ENCODE results near the gene RNASE8. TPM values are rescaled to one million over a fixed set of nuclear protein-coding genes. Genes with fewer than 3 reads are reported as not detected.

The RNASE8 gene
- polyA plus RNA-seq, 1 donor from 2014 or later, result not detected

DNA sequence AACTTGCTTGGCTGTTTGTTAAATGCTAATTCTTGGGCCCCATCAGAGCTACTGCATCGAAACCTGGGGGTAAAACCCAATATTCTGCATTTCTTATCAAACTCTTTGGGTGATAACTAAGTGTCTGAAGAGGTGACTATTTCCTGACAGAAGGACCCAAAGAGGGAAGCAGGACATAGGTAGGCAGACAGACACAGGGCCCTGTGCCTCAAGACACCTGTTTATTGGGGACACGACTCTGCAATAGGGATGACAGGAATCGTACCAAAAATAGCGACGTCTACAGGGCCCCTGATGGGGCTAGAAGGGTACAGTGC, 32.2 kb downstream of the RNASE8 start:
- Histone ChIP-seq H3K79me2 (replicated peaks; ENCODE audit: insufficient read depth, low read length) (peaks cover 16% of the 10 kb centered on the region), H3K27ac (ENCODE audit: low read length) (no peak overlapping the region), H3F3A (ENCODE audit: insufficient read depth, low read length, poor library complexity, severe bottlenecking) (peaks cover 24% of the 10 kb centered on the region), H3K4me3 (ENCODE audit: low read length) (no peak overlapping the region), H3K4me2 (ENCODE audit: low read length) (no peak overlapping the region), H3K27me3 (ENCODE audit: insufficient read depth, low read depth, low read length) (no peaks in the 10 kb centered on the region), H3K36me3 (ENCODE audit: insufficient read depth, low read length) (peaks cover 15% of the 10 kb centered on the region), H3K9me3 (ENCODE audit: low read length) (no peaks in the 10 kb centered on the region), H4K20me1 (ENCODE audit: insufficient read depth) (no peaks in the 10 kb centered on the region), H3K9ac (ENCODE audit: low read length) (no peak overlapping the region), H3K9me2 (ENCODE audit: insufficient read depth, low read length) (no peaks in the 10 kb centered on the region), H2AFZ (ENCODE audit: low read depth, low read length) (no peak overlapping the region)
- TF ChIP-seq, protein P1, sequence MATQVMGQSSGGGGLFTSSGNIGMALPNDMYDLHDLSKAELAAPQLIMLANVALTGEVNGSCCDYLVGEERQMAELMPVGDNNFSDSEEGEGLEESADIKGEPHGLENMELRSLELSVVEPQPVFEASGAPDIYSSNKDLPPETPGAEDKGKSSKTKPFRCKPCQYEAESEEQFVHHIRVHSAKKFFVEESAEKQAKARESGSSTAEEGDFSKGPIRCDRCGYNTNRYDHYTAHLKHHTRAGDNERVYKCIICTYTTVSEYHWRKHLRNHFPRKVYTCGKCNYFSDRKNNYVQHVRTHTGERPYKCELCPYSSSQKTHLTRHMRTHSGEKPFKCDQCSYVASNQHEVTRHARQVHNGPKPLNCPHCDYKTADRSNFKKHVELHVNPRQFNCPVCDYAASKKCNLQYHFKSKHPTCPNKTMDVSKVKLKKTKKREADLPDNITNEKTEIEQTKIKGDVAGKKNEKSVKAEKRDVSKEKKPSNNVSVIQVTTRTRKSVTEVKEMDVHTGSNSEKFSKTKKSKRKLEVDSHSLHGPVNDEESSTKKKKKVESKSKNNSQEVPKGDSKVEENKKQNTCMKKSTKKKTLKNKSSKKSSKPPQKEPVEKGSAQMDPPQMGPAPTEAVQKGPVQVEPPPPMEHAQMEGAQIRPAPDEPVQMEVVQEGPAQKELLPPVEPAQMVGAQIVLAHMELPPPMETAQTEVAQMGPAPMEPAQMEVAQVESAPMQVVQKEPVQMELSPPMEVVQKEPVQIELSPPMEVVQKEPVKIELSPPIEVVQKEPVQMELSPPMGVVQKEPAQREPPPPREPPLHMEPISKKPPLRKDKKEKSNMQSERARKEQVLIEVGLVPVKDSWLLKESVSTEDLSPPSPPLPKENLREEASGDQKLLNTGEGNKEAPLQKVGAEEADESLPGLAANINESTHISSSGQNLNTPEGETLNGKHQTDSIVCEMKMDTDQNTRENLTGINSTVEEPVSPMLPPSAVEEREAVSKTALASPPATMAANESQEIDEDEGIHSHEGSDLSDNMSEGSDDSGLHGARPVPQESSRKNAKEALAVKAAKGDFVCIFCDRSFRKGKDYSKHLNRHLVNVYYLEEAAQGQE (IDR thresholded peaks at IDR 0.05; ENCODE audit: borderline replicate concordance), result no peak
- no peak for TF ChIP-seq EP300 (conservative IDR thresholded peaks at IDR 0.05; ENCODE audit: poor library complexity, severe bottlenecking)
- TF ChIP-seq EZH2 (IDR thresholded peaks at IDR 0.05; ENCODE audit: borderline replicate concordance, insufficient read depth, low read length, poor library complexity, severe bottlenecking), result no peak
- TF ChIP-seq RAD21 (conservative IDR thresholded peaks at IDR 0.05), result no peak
- no peak for TF ChIP-seq SMC3 (conservative IDR thresholded peaks at IDR 0.05; ENCODE audit: poor library complexity)
- TF ChIP-seq TAF1 (IDR thresholded peaks at IDR 0.05; ENCODE audit: low read depth), result no peak
- no peak for TF ChIP-seq MXI1 (conservative IDR thresholded peaks at IDR 0.05; ENCODE audit: poor library complexity, severe bottlenecking)
- TF ChIP-seq POLR2AphosphoS5 (IDR thresholded peaks at IDR 0.05), result no peak
- TF ChIP-seq, protein P2, sequence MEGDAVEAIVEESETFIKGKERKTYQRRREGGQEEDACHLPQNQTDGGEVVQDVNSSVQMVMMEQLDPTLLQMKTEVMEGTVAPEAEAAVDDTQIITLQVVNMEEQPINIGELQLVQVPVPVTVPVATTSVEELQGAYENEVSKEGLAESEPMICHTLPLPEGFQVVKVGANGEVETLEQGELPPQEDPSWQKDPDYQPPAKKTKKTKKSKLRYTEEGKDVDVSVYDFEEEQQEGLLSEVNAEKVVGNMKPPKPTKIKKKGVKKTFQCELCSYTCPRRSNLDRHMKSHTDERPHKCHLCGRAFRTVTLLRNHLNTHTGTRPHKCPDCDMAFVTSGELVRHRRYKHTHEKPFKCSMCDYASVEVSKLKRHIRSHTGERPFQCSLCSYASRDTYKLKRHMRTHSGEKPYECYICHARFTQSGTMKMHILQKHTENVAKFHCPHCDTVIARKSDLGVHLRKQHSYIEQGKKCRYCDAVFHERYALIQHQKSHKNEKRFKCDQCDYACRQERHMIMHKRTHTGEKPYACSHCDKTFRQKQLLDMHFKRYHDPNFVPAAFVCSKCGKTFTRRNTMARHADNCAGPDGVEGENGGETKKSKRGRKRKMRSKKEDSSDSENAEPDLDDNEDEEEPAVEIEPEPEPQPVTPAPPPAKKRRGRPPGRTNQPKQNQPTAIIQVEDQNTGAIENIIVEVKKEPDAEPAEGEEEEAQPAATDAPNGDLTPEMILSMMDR (IDR thresholded peaks at IDR 0.05; ENCODE audit: poor library complexity, severe bottlenecking), result no peak

DNA sequence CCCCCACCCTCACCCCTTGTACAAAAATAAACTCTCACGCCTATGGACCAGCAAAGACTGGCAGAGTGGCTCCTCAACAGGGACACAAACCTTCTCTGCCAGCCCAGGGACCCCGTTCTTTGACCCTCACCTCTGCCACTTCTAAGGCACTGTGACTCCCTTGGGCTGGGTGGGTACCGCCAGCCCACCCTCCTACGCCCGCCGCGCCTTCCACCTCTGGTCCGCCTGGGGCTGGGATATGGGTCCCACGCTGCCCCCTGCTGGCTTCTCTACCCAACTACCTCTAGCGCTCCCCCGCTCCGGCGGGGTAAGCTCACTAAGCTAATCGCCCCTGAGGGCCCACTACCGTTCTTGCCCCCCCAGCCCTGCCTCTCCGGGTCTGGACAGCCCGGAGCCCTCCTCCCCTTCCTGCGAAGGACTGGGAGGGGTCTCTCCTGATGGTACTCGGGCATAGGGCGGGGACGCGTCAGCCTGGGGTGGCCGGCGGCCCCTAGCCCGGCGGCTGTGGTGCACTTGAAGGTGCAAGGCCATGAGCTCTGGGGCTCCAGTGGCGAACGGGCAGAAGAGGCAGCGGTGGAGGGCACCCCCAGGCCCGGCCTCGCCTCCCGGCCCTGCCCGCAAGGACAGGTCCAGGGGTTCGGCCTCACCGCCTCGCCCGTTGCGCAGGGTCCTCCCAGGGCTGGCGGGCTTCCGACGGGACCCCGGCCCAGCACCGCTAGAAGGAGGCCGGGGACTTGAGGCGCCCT, 32.7 kb downstream of the RNASE8 start:
- peaks cover 10% of the 10 kb centered on the region for H3K36me3 ChIP-seq (ENCODE audit: insufficient read depth, low read length)
- peaks cover 16% of the 10 kb centered on the region for H3K79me2 ChIP-seq (replicated peaks; ENCODE audit: insufficient read depth, low read length)
- peaks cover 28% of the 10 kb centered on the region for H3F3A ChIP-seq (ENCODE audit: insufficient read depth, low read length, poor library complexity, severe bottlenecking)
- no peak overlapping the region for H2AFZ ChIP-seq (ENCODE audit: low read depth, low read length)
- TF ChIP-seq TAF1 (IDR thresholded peaks at IDR 0.05; ENCODE audit: low read depth) (no peak), POLR2AphosphoS5 (IDR thresholded peaks at IDR 0.05) (no peak), EZH2 (IDR thresholded peaks at IDR 0.05; ENCODE audit: borderline replicate concordance, insufficient read depth, low read length, poor library complexity, severe bottlenecking) (no peak), SMC3 (conservative IDR thresholded peaks at IDR 0.05; ENCODE audit: poor library complexity) (no peak), RAD21 (conservative IDR thresholded peaks at IDR 0.05) (no peak), EP300 (conservative IDR thresholded peaks at IDR 0.05; ENCODE audit: poor library complexity, severe bottlenecking) (no peak), MXI1 (conservative IDR thresholded peaks at IDR 0.05; ENCODE audit: poor library complexity, severe bottlenecking) (no peak)
- TF ChIP-seq, protein P2 (IDR thresholded peaks at IDR 0.05; ENCODE audit: poor library complexity, severe bottlenecking), result no peak
- TF ChIP-seq, protein P1 (IDR thresholded peaks at IDR 0.05; ENCODE audit: borderline replicate concordance), result no peak
- H3K27ac ChIP-seq (ENCODE audit: low read length), result no peak overlapping the region
- no peak overlapping the region for H3K4me3 ChIP-seq (ENCODE audit: low read length)
- no peak overlapping the region for H3K9ac ChIP-seq (ENCODE audit: low read length)
- H4K20me1 ChIP-seq (ENCODE audit: insufficient read depth), result no peaks in the 10 kb centered on the region
- no peaks in the 10 kb centered on the region for H3K27me3 ChIP-seq (ENCODE audit: insufficient read depth, low read depth, low read length)
- no peak overlapping the region for H3K4me2 ChIP-seq (ENCODE audit: low read length)
- no peaks in the 10 kb centered on the region for H3K9me3 ChIP-seq (ENCODE audit: low read length)
- no peaks in the 10 kb centered on the region for H3K9me2 ChIP-seq (ENCODE audit: insufficient read depth, low read length)
